Astrocyte of the spinal cord (primary cell): ENCODE data around the gene C17orf100.

Source experiments
- DNase-seq: peaks from one replicate; pipeline ENCODE4 v3.0.0; 2011; ENCODE audit warnings: low read depth, low spot score
- H3K4me3 ChIP-seq: 2 replicates; pipeline ENCODE4 v1.5.1; 2011; ENCODE audit warnings: low read depth, mild to moderate bottlenecking, low read length, moderate library complexity
- CTCF ChIP-seq: IDR thresholded peaks from 2 replicates; pipeline ENCODE4 v1.5.1; 2012; ENCODE audit warnings: low read depth, mild to moderate bottlenecking, low read length, inconsistent platforms
- in situ Hi-C: cut with HindIII; loops from 2 replicates; pipeline ENCODE4 v1.10.0; 2017; ENCODE audit warnings: low sequenced_read_pairs

Gene C17orf100

GRCh38 chr17:6669479-6670212 lies 18.1 kb downstream of the C17orf100 start:
- in situ Hi-C loops = no loop called here
- TF ChIP-seq CTCF = no peak
- no peak overlapping the region for H3K4me3 ChIP-seq
- DNase-seq = no peak

GRCh38 chr17:6670571-6670970 lies 19.0 kb downstream of the C17orf100 start:
- in situ Hi-C loops = no loop called here
- DNase-seq = no peak
- no peak overlapping the region for H3K4me3 ChIP-seq
- no peak for TF ChIP-seq CTCF

- DNase-seq = no peak
- TF ChIP-seq CTCF = no peak
- in situ Hi-C loops = no loop called here
Observed at GRCh38 chr17:6670999-6671398, 19.4 kb downstream of the C17orf100 start.

GRCh38 chr17:6671431-6671830 lies 19.9 kb downstream of the C17orf100 start:
- no peak for DNase-seq
- H3K4me3 ChIP-seq = no peak overlapping the region
- in situ Hi-C loops = no loop called here
- TF ChIP-seq CTCF = no peak

More at GRCh38 chr17:6670999-6671398, 19.4 kb downstream of the C17orf100 start:
- H3K4me3 ChIP-seq = no peak overlapping the region

- no peak overlapping the region for H3K4me3 ChIP-seq
- in situ Hi-C loops = no loop called here
Observed at GRCh38 chr17:6674586-6674985, 23.0 kb downstream of the C17orf100 start.

GRCh38 chr17:6675201-6675825 lies 23.8 kb downstream of the C17orf100 start:
- in situ Hi-C loops = no loop called here
- no peak overlapping the region for H3K4me3 ChIP-seq
- no peak for TF ChIP-seq CTCF
- DNase-seq = no peak

More at GRCh38 chr17:6674586-6674985, 23.0 kb downstream of the C17orf100 start:
- no peak for DNase-seq
- TF ChIP-seq CTCF = no peak
